Stimulated activated CD8-positive, alpha-beta memory T cell treated with anti-CD3 and anti-CD28 coated beads, Interleukin-7, amount 100 ng/mL, for 48 hours (primary cell): Measurements from ENCODE around the gene DLGAP3.

Experiments
- DNase-seq, 2 donors: peaks; one replicate each; pipeline ENCODE4 v3.0.0-alpha.2; 2020; ENCODE audit warnings: low read depth in 1 of 2; ENCODE audit errors: extremely low read depth in 1 of 2

Gene DLGAP3

GRCh38 chr1:34928699-34929496, 552 bp downstream of the DLGAP3 start:
- no peak for DNase-seq

GRCh38 chr1:34928066-34928696, 1.3 kb downstream of the DLGAP3 start:
- DNase-seq, result no peak

- DNase-seq, result no peak
These were observed 2.1 kb downstream of the DLGAP3 start for GRCh38 chr1:34927316-34927715.

- DNase-seq, result no peak
These were observed 2.6 kb downstream of the DLGAP3 start for GRCh38 chr1:34926894-34927293.

GRCh38 chr1:34926156-34926555, 3.3 kb downstream of the DLGAP3 start:
- no peak for DNase-seq

GRCh38 chr1:34925730-34926129, 3.7 kb downstream of the DLGAP3 start:
- DNase-seq, result no peak

GRCh38 chr1:34924759-34925555, 4.5 kb downstream of the DLGAP3 start:
- DNase-seq, result peak; percentile 14 to 29

- DNase-seq, result no peak
These were observed 6.0 kb downstream of the DLGAP3 start for GRCh38 chr1:34923490-34923889.

GRCh38 chr1:34918977-34919561, 10.4 kb downstream of the DLGAP3 start:
- no peak for DNase-seq

GRCh38 chr1:34918386-34918976, 11.0 kb downstream of the DLGAP3 start:
- no peak for DNase-seq

GRCh38 chr1:34917017-34917416, 12.4 kb downstream of the DLGAP3 start:
- no peak for DNase-seq

GRCh38 chr1:34916104-34916503, 13.3 kb downstream of the DLGAP3 start:
- no peak for DNase-seq

GRCh38 chr1:34915521-34915920, 13.9 kb downstream of the DLGAP3 start:
- DNase-seq, result no peak

GRCh38 chr1:34914958-34915357, 14.5 kb downstream of the DLGAP3 start:
- no peak for DNase-seq

GRCh38 chr1:34911465-34911864, 18.0 kb downstream of the DLGAP3 start:
- DNase-seq, result no peak

GRCh38 chr1:34910425-34910824, 19.0 kb downstream of the DLGAP3 start:
- DNase-seq, result no peak

- no peak for DNase-seq
These were observed 21.1 kb downstream of the DLGAP3 start for GRCh38 chr1:34908369-34908768.

GRCh38 chr1:34907487-34908090, 21.9 kb downstream of the DLGAP3 start:
- no peak for DNase-seq

- DNase-seq, result no peak
These were observed 22.7 kb downstream of the DLGAP3 start for GRCh38 chr1:34906756-34907155.

- no peak for DNase-seq
These were observed 23.2 kb downstream of the DLGAP3 start for GRCh38 chr1:34906222-34906621.

GRCh38 chr1:34905098-34905459, 24.4 kb downstream of the DLGAP3 start:
- no peak for DNase-seq
